HG03469 (cell line): ENCODE data around the gene OCLN.
"Not testable (repeated sequence)": the region's sequence is repeated elsewhere in the genome, so short reads cannot be mapped to it uniquely, and the experiment has no call there.

Experiments
- ATAC-seq: cut with Tn5 transposase; IDR thresholded peaks from one replicate; pipeline ENCODE4 v1.9.1; 2021; ENCODE audit warnings: mild to moderate bottlenecking, moderate library complexity, moderate number of reproducible peaks; ENCODE audit not compliant: unreplicated experiment

OCLN gene

GRCh38 chr5:69492391-69492922 lies at the start of gene OCLN:
OCLN (plus strand) TSS chr5:69492790; CDS start chr5:69504245, 11,455 bp downstream.
- ATAC-seq = no peak

- no peak for ATAC-seq
Measured at GRCh38 chr5:69444127-69444754, 48.3 kb upstream of the OCLN start.

GRCh38 chr5:69449511-69449910 lies 43.1 kb upstream of the OCLN start:
- no peak for ATAC-seq

- no peak for ATAC-seq
Measured at GRCh38 chr5:69450116-69450515, 42.5 kb upstream of the OCLN start.

GRCh38 chr5:69450527-69450926 lies 42.1 kb upstream of the OCLN start:
- not testable (repeated sequence) for ATAC-seq

- no peak for ATAC-seq
Measured at GRCh38 chr5:69451941-69452647, 40.5 kb upstream of the OCLN start.

- not testable (repeated sequence) for ATAC-seq
Measured at GRCh38 chr5:69453487-69453886, 39.1 kb upstream of the OCLN start.

- ATAC-seq = no peak
Measured at GRCh38 chr5:69454460-69455249, 37.9 kb upstream of the OCLN start.

GRCh38 chr5:69455428-69455988 lies 37.1 kb upstream of the OCLN start:
- not testable (repeated sequence) for ATAC-seq

GRCh38 chr5:69462170-69462569 lies 30.4 kb upstream of the OCLN start:
- ATAC-seq = no peak

- ATAC-seq = not testable (repeated sequence)
Measured at GRCh38 chr5:69466375-69466774, 26.2 kb upstream of the OCLN start.

- ATAC-seq = peak; percentile 90
Measured at GRCh38 chr5:69467442-69468225, 25.0 kb upstream of the OCLN start.

GRCh38 chr5:69468631-69469030 lies 24.0 kb upstream of the OCLN start:
- ATAC-seq = no peak

GRCh38 chr5:69471516-69471915 lies 21.1 kb upstream of the OCLN start:
- ATAC-seq = not testable (repeated sequence)

GRCh38 chr5:69472535-69473143 lies 20.0 kb upstream of the OCLN start:
- ATAC-seq = not testable (repeated sequence)

GRCh38 chr5:69477170-69477569 lies 15.4 kb upstream of the OCLN start:
- ATAC-seq = no peak

GRCh38 chr5:69478296-69478695 lies 14.3 kb upstream of the OCLN start:
- not testable (repeated sequence) for ATAC-seq

- ATAC-seq = no peak
Measured at GRCh38 chr5:69484891-69485290, 7.7 kb upstream of the OCLN start.

GRCh38 chr5:69485471-69485870 lies 7.1 kb upstream of the OCLN start:
- no peak for ATAC-seq

GRCh38 chr5:69489246-69489645 lies 3.3 kb upstream of the OCLN start:
- no peak for ATAC-seq
